GM21723 (cell line): ENCODE data around the gene CYB5D1.

Experiments used
- ATAC-seq: cut with Tn5 transposase; IDR thresholded peaks from one replicate; pipeline ENCODE4 v1.9.1; 2021; ENCODE audit warnings: mild to moderate bottlenecking, moderate library complexity; ENCODE audit not compliant: unreplicated experiment

The CYB5D1 gene

GRCh38 chr17:7885367-7886226 is 27.8 kb downstream of the CYB5D1 start:
- no peak for ATAC-seq

DNA sequence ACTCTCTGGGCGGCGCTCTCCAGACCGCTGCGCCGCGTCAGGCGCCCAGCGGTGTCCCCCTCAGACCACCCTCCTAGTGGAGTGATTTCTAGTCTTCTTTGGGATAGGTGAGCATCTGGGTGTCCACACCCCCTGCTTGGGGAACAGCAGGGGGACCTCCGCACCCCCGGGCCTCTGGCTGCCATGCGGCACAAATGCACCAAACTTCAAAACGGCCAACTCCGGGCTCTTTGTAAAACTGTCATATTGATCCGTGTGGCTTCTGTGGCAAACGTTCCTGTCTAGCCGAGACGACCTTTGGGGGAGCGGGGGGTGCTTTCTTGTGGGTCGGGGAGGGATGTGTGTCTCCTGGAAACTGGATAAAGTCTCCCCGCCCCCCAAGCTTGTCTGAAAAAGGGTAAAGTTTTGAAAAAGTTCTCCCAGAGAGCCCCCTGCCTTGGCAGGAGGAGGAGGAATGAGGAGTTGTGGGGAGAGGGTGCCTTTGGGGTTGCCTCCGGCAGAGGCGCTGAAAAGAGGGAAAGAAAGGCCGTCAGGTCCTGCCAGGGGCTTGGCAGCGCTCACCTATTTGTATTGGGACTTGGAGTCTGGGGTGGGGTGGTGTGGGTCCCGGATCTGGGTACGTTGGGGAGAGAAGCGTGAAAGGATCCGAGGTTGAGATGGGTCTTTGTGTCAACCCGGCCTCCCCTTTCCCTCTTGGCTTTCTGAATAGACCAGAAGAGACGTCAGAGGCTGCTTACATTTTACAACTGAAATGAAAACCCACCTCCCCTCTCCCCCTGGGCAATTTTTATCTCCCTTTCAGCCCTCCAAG is 28.6 kb downstream of the CYB5D1 start:
- ATAC-seq, result no peak

DNA sequence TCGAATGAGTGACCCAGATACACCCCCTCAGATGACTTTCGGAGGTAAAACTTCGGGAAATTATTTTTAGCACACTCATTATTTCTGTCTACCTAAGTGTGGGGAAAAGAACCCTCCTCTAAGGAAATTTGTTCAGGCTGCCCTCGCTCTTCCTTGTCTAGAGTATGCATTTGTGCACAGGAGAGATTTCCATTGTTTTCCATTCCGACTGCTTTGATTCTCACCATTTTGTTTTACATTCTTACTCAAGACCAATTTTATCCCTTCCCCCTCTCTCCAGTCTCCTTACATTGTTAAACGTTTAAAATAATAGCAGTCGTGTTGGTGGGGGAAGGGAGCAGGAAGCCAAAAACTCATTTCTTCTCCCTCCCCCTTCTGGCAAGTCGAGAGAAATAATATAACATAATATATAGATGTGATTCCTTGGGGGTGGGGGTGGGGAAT is 29.3 kb downstream of the CYB5D1 start:
- ATAC-seq, result no peak

- ATAC-seq, result peak; percentile 53
Measured at GRCh38 chr17:7887482-7888183, 29.8 kb downstream of the CYB5D1 start.

- no peak for ATAC-seq
Measured at GRCh38 chr17:7888184-7888920, 30.5 kb downstream of the CYB5D1 start, which contains the start of gene CHD3. TSS of gene CHD3 (plus strand) at chr17:7888789. CDS start at chr17:7889001, 212 bp downstream.

DNA sequence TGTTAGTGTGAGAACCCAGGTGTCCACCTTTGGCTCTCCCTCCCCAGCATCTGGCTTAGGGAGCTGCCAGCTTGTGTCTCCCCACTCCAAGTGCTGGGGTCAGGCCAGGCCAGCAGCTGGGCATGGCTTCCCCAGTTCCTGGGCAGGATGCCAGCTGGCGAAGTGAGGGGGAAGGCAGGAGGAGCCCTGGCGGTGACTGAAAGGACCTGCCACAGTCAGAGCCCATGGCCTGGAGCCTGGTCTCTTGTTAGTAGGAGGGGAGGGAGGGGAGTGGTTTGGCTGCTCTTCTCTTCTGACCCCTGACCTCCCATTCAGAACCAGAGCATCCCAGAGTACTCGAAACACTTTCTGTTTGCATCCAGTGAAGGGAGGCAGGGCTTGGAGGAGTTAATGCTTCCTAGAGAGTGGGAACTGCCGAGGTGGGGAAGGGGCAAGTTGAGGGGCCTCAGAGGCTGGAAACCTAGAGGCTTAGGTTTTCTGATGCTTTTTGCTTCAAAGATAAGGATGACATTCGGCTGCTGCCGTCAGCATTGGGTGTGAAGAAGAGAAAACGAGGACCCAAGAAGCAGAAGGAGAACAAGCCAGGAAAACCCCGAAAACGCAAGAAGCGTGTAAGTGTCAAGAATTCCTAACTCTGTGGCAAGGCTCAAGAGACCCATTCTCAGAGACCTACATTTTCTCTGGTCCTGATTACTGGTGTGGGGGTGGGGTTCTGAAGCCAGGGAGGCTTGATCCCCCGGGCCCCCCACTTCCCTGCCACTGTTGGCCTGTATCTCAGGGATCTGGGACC is 31.6 kb downstream of the CYB5D1 start:
- no peak for ATAC-seq

- ATAC-seq, result no peak
Measured at GRCh38 chr17:7893187-7893880, 35.5 kb downstream of the CYB5D1 start.

DNA sequence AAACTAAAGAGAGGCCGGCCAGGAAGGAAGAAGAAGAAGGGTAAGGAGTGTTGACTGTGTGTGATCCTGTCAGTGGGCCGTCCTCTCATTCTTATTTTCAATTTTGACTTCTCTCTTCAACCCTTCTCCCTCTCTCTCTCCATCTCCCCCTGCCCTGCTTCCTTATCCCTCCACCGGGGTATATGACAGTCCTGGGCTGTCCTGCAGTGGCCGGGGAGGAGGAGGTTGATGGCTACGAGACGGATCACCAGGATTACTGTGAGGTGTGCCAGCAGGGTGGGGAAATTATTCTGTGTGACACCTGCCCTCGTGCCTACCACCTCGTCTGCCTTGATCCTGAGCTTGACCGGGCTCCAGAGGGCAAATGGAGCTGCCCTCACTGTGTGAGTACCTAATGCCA is 36.4 kb downstream of the CYB5D1 start:
- no peak for ATAC-seq

GRCh38 chr17:7894866-7895265 is 37.1 kb downstream of the CYB5D1 start:
- no peak for ATAC-seq

- no peak for ATAC-seq
Measured at GRCh38 chr17:7897090-7897489, 39.3 kb downstream of the CYB5D1 start.

DNA sequence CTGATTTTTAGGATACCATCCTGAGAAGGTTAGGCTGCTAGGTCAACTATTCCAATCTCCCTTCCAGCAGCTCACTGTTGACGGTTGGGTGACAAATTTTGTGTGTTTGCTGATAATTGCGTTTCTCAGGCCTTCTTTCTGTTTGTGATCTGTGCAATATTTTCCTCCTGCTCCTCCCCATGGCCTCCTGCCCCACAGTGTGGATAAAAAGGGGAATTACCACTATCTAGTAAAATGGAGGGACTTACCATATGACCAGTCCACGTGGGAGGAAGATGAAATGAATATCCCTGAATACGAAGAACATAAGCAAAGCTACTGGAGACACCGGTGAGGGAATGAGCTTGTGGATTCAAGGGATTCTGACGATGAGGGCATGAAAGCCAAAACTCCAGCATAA is 40.0 kb downstream of the CYB5D1 start:
- no peak for ATAC-seq

- no peak for ATAC-seq
Measured at GRCh38 chr17:7903154-7904103, 45.6 kb downstream of the CYB5D1 start.

DNA sequence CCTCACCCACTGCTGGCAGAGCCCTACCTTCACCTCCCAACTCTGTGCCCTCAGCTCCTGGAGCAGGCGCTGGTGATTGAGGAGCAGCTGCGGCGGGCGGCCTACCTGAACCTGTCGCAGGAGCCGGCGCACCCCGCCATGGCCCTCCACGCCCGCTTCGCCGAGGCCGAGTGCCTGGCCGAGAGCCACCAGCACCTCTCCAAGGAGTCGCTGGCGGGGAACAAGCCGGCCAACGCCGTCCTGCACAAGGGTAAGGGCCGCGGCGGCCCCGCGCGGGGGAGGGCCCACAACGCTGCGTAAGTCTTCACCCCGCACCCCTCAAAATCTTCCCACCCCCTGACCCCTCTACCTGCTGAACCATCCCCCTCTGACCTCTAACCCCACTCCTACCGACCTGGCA is 51.3 kb downstream of the CYB5D1 start:
- ATAC-seq, result no peak

GRCh38 chr17:7910281-7910680 is 52.5 kb downstream of the CYB5D1 start:
- ATAC-seq, result no peak

DNA sequence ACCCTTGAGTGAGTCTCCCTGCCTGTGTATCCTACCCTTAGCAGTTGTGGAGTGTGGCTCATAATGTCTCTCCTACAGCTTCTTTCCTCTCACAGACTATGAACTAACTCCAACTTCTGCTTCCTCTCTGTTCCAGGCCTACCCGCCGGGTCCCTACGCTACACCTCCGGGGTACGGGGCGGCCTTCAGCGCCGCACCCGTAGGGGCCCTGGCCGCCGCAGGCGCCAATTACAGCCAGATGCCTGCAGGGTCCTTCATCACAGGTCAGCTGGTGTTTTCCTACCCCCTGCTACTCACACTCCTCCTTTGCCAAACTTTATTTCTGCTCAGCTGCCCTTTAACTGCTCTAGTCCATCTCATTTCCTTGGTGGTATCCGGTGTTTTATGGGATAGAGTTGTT is 52.9 kb downstream of the CYB5D1 start:
- no peak for ATAC-seq

GRCh38 chr17:7911116-7911515 is 53.3 kb downstream of the CYB5D1 start:
- ATAC-seq, result no peak
